ENCODE results near the gene AK9.

DNA sequence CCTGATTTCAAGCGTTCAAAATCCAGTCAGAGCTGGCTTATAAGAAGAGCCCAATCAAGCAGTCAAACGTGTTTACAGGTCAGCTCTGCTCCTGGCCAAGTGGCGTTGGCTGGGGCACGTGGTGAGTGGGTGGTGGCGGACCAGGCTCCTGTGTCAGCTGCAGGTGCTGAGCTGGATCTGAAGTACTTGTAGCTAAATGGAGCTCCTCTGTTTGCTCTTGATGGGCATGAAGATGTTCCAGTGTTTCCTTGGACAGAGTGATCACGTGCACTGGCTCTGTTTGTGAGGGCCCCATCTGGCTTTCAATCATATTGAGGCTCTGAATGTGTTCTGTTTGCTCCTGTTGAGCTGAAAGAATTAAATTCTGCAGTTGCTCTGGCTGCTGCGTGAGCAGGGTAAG is 225.2 kb downstream of the AK9 start:
- TF ChIP-seq, protein P1, sequence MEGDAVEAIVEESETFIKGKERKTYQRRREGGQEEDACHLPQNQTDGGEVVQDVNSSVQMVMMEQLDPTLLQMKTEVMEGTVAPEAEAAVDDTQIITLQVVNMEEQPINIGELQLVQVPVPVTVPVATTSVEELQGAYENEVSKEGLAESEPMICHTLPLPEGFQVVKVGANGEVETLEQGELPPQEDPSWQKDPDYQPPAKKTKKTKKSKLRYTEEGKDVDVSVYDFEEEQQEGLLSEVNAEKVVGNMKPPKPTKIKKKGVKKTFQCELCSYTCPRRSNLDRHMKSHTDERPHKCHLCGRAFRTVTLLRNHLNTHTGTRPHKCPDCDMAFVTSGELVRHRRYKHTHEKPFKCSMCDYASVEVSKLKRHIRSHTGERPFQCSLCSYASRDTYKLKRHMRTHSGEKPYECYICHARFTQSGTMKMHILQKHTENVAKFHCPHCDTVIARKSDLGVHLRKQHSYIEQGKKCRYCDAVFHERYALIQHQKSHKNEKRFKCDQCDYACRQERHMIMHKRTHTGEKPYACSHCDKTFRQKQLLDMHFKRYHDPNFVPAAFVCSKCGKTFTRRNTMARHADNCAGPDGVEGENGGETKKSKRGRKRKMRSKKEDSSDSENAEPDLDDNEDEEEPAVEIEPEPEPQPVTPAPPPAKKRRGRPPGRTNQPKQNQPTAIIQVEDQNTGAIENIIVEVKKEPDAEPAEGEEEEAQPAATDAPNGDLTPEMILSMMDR (IDR thresholded peaks at IDR 0.05), result no peak
- TF ChIP-seq EZH2phosphoT487 (IDR thresholded peaks at IDR 0.05), result no peak

All from neural progenitor cell (in vitro differentiated cells).